Spleen (tissue), 11 donors: Measurements from ENCODE around the gene ZEB1. TPM values are rescaled to one million over a fixed set of nuclear protein-coding genes. Genes with fewer than 3 reads are reported as not detected.
"Not testable (repeated sequence)": the region's sequence is repeated elsewhere in the genome, so short reads cannot be mapped to it uniquely, and the experiment has no call there.

Experiments
- DNase-seq: peaks from one replicate; pipeline ENCODE4 v3.0.0-alpha.2; 2020
- H3K27ac ChIP-seq, 8 donors: fragments of 200-600 bp; sonication (generic) in 7 of 8; 1 replicate in 4 of 8; 2 replicates in 4 of 8; pipeline versions ENCODE4 v1.5.0 to v1.8.0; 2016 to 2021; ENCODE audit warnings: inconsistent platforms in 4 of 8, mild to moderate bottlenecking in 4 of 8, moderate library complexity in 1 of 8
- H3K27me3 ChIP-seq, 7 donors: fragments of 200-600 bp; sonication (generic) in 6 of 7; replicated peaks in 1 of 7; 1 replicate in 4 of 7; 2 replicates in 3 of 7; pipeline versions ENCODE4 v1.5.0 to v1.8.0; 2016 to 2021; ENCODE audit warnings: inconsistent platforms in 3 of 7, mild to moderate bottlenecking in 1 of 7
- H3K36me3 ChIP-seq, 6 donors: fragments of 200-600 bp; sonication (generic) in 5 of 6; 1 replicate in 4 of 6; 2 replicates in 2 of 6; pipeline versions ENCODE4 v1.5.0 to v1.8.0; 2016 to 2021; ENCODE audit warnings: inconsistent platforms in 2 of 6
- H3K4me1 ChIP-seq, 6 donors: fragments of 200-600 bp; sonication (generic) in 5 of 6; 1 replicate in 3 of 6; 2 replicates in 3 of 6; pipeline versions ENCODE4 v1.5.0 to v1.8.0; 2016 to 2021; ENCODE audit warnings: inconsistent platforms in 3 of 6
- H3K4me3 ChIP-seq, 8 donors: fragments of 200-600 bp; sonication (generic) in 7 of 8; 1 replicate in 4 of 8; 2 replicates in 4 of 8; pipeline versions ENCODE4 v1.5.0 to v1.8.0; 2016 to 2021; ENCODE audit warnings: inconsistent platforms in 4 of 8, mild to moderate bottlenecking in 4 of 8, moderate library complexity in 2 of 8
- H3K9me3 ChIP-seq, 8 donors: fragments of 200-600 bp; sonication (generic) in 7 of 8; 1 replicate in 4 of 8; 2 replicates in 4 of 8; pipeline versions ENCODE4 v1.5.0 to v1.8.0; 2016 to 2021; ENCODE audit warnings: inconsistent platforms in 4 of 8
- CTCF ChIP-seq, 11 experiments: fragments of 200-600 bp in 7 of 11; fragments of 450-650 bp in 4 of 11; sonication (generic) in 4 of 11; IDR thresholded peaks in 8 of 11; conservative IDR thresholded peaks in 3 of 11; 1 replicate in 7 of 11; 2 replicates in 4 of 11; pipeline versions ENCODE4 v1.4.0 to v1.8.0; 2016 to 2021; ENCODE audit warnings: antibody characterized with exemption in 11 of 11, inconsistent platforms in 4 of 11, mild to moderate bottlenecking in 1 of 11
- POLR2A ChIP-seq, 3 donors: fragments of 450-650 bp; IDR thresholded peaks; one replicate each; pipeline ENCODE4 v1.5.1; 2017; ENCODE audit warnings: antibody characterized with exemption in 3 of 3, mild to moderate bottlenecking in 1 of 3
- POLR2AphosphoS5 ChIP-seq, 3 donors: sonication (generic); formaldehyde crosslinking; IDR thresholded peaks; one replicate each; pipeline ENCODE4 v1.5.1; 2017; ENCODE audit warnings: antibody characterized with exemption in 3 of 3
- WGBS, 5 donors: extraction: QIAGEN DNeasy Blood & Tissue Kit in 3 of 5; methylation state at CpG; one replicate each; pipeline versions ENCODE4 v1.1.5 to v1.1.7; 2013 to 2018; 5-methylcytosine and 5-hydroxymethylcytosine counted together
- intact Hi-C: fragments of 100-400 bp; cut with DNase I; formaldehyde crosslinking; loops from one replicate; pipeline ENCODE4 v1.15.0; 2023; ENCODE audit warnings: low total_unique reads
- polyA plus RNA-seq, 3 donors: library from polyadenylated mRNA; stranded (reverse); fragments of 200-250 nt; gene quantifications; one replicate each; pipeline ENCODE4 v1.2.1, GENCODE V29; 2013
- total RNA-seq, 7 donors: library from RNA; depleted of rRNA in 3 of 7; stranded (reverse); fragments of >200 nt in 3 of 7; fragmentation: NEBNext Ultra II Directional in 4 of 7; extraction: Animal tissue kit (Norgen Biotek cat#: 25700) in 4 of 7; gene quantifications; one replicate each; pipeline versions ENCODE4 v1.1.0 to v1.2.1, GENCODE V29; 2016 to 2021
- donor health status: healthy with polysubstance abuse.
- donor health status: DM: no; HTN: no; CAD: no; lungs with moderate emphysema.
- donor health status: DM: no; HTN: no; CAD: no.
- donor health status: Bipolar disorder and iron deficiency.
- donor health status: healthy.
- donor health status: DM: no; HTN: no; CAD: no.
- donor health status: DM: yes; HTN: yes; CAD: no.

ZEB1 gene
- total and polyA plus RNA-seq, 10 donors = 6.6 to 51.8 (median 44.6) TPM

- intact Hi-C loops = no loop called here
Observed at GRCh38 chr10:31422634-31423033, 103.6 kb downstream of the ZEB1 start.

GRCh38 chr10:31424473-31424872, 105.5 kb downstream of the ZEB1 start:
- intact Hi-C loops = no loop called here
- no peaks in the 10 kb centered on the region for H3K36me3 ChIP-seq
- WGBS, 5 donors = 87 to 94% (median 90%) methylated on average over 1 of the region's 1 CpG

More at GRCh38 chr10:31422634-31423033, 103.6 kb downstream of the ZEB1 start:
- Histone ChIP-seq H3K4me1 (peaks cover 0 to 20% (median 13%) of the 10 kb centered on the region in 6 donors), H3K9me3 (peaks cover 0 to 4% (median under 1%) of the 10 kb centered on the region in 8 donors), H3K4me3 (no peak overlapping the region), H3K27ac (no peak overlapping the region), H3K27me3 (no peaks in the 10 kb centered on the region), H3K36me3 (no peaks in the 10 kb centered on the region)
- TF ChIP-seq POLR2A (IDR thresholded peaks at IDR 0.05) = no peak
- TF ChIP-seq POLR2AphosphoS5 (IDR thresholded peaks at IDR 0.05) = no peak
- TF ChIP-seq CTCF (IDR thresholded peaks at IDR 0.05 in 8 of 11, conservative IDR thresholded peaks at IDR 0.05 in 3 of 11) = no peak
- DNase-seq = no peak
- 95 to 100% (median 99%) methylated on average over 2 of the region's 2 CpGs for WGBS, 5 donors

GRCh38 chr10:31426401-31426800, 107.4 kb downstream of the ZEB1 start:
- WGBS, 5 donors = 40 to 62% (median 48%) methylated on average over 3 of the region's 3 CpGs

More at GRCh38 chr10:31424473-31424872, 105.5 kb downstream of the ZEB1 start:
- no peak for TF ChIP-seq POLR2A (IDR thresholded peaks at IDR 0.05)
- no peak for TF ChIP-seq POLR2AphosphoS5 (IDR thresholded peaks at IDR 0.05)
- no peak for DNase-seq
- Histone ChIP-seq H3K9me3 (peaks cover 0 to 18% (median 6%) of the 10 kb centered on the region in 8 donors), H3K27ac (no peak overlapping the region), H3K4me1 (peaks cover 0 to 20% (median 13%) of the 10 kb centered on the region in 6 donors), H3K27me3 (no peaks in the 10 kb centered on the region), H3K4me3 (no peak overlapping the region)

GRCh38 chr10:31427334-31427733, 108.3 kb downstream of the ZEB1 start:
- H3K4me3 ChIP-seq, DNase-seq, intact Hi-C loops, H3K36me3 ChIP-seq, H3K27me3 ChIP-seq, H3K27ac ChIP-seq: not testable (repeated sequence)
- Histone ChIP-seq H3K9me3 (peaks cover 0 to 18% (median 6%) of the 10 kb centered on the region in 8 donors), H3K4me1 (peaks cover 0 to 20% (median 13%) of the 10 kb centered on the region in 6 donors)
- WGBS, 5 donors = 92 to 97% (median 96%) methylated on average over 10 of the region's 10 CpGs

More at GRCh38 chr10:31426401-31426800, 107.4 kb downstream of the ZEB1 start:
- peak overlapping the region in 6 of 8 donors; percentile 38 to 70 (median 61) for H3K27ac ChIP-seq
- H3K4me1 ChIP-seq = peaks cover 0 to 20% (median 13%) of the 10 kb centered on the region in 6 donors
- no peak for TF ChIP-seq POLR2AphosphoS5 (IDR thresholded peaks at IDR 0.05)
- no peak for TF ChIP-seq CTCF (IDR thresholded peaks at IDR 0.05 in 8 of 11, conservative IDR thresholded peaks at IDR 0.05 in 3 of 11)
- no peak overlapping the region for H3K4me3 ChIP-seq
- H3K36me3 ChIP-seq = no peaks in the 10 kb centered on the region
- peaks cover 0 to 18% (median 6%) of the 10 kb centered on the region in 8 donors for H3K9me3 ChIP-seq
- intact Hi-C loops = no loop called here
- no peak for DNase-seq
- H3K27me3 ChIP-seq = no peaks in the 10 kb centered on the region

- H3K4me3 ChIP-seq, H3K36me3 ChIP-seq, intact Hi-C loops, DNase-seq, H3K27me3 ChIP-seq, H3K27ac ChIP-seq: not testable (repeated sequence)
- Histone ChIP-seq H3K4me1 (peaks cover 0 to 20% (median 13%) of the 10 kb centered on the region in 6 donors), H3K9me3 (peaks cover 0 to 18% (median 6%) of the 10 kb centered on the region in 8 donors)
Observed at GRCh38 chr10:31428499-31428898, 109.5 kb downstream of the ZEB1 start.

- Histone ChIP-seq H3K4me1 (peaks cover 0 to 9% (median 5%) of the 10 kb centered on the region in 6 donors), H3K36me3 (no peaks in the 10 kb centered on the region), H3K27me3 (no peaks in the 10 kb centered on the region), H3K9me3 (peaks cover 0 to 25% (median 12%) of the 10 kb centered on the region in 8 donors), H3K27ac (no peak overlapping the region), H3K4me3 (no peak overlapping the region)
- TF ChIP-seq POLR2A (IDR thresholded peaks at IDR 0.05) = no peak
- no peak for TF ChIP-seq CTCF (IDR thresholded peaks at IDR 0.05 in 8 of 11, conservative IDR thresholded peaks at IDR 0.05 in 3 of 11)
- TF ChIP-seq POLR2AphosphoS5 (IDR thresholded peaks at IDR 0.05) = no peak
- intact Hi-C loops = no loop called here
- no peak for DNase-seq
Observed at GRCh38 chr10:31431021-31431420, 112.0 kb downstream of the ZEB1 start.
